Measurements from ENCODE around the gene NNT. TPM values are rescaled to one million over a fixed set of nuclear protein-coding genes. Genes with fewer than 3 reads are reported as not detected.
"Not testable (repeated sequence)": the region's sequence is repeated elsewhere in the genome, so short reads cannot be mapped to it uniquely, and the experiment has no call there.

NNT gene
- total RNA-seq, 6 donors from 2014 or later, result 18.5 to 63.6 (median 49.7) TPM

DNA sequence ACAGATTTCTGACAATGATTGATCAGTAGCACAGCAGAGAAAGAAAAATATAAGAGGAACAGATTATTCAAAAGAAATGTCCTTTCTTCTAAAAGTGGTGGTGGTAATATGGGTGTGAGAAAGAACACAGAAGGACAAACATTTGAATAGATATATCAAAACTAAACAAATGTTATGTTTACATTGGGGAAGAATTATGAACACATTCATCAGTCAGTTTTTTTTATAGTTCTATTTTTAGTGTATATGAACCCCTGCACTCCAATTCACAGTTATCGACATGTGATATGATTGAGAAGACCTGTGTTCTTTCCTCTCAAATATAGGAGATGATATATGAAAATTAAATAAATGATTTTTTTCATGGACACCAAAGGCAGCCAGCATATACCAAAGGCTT lies 128.6 kb downstream of the NNT start:
- no peak for ATAC-seq (ENCODE audit: low FRiP score in 2 of 2)
- 78 to 79% methylated on average over 1 of the region's 1 CpG for WGBS, 2 donors
- no peak for DNase-seq
- TF ChIP-seq CTCF (IDR thresholded peaks at IDR 0.05) (no peak), EP300 (IDR thresholded peaks at IDR 0.05) (no peak), POLR2AphosphoS5 (IDR thresholded peaks at IDR 0.05) (no peak), POLR2A (IDR thresholded peaks at IDR 0.05) (no peak)
- Histone ChIP-seq H3K27me3 (no peaks in the 10 kb centered on the region), H3K27ac (no peak overlapping the region), H3K36me3 (no peaks in the 10 kb centered on the region), H3K4me3 (no peak overlapping the region), H3K4me1 (no peaks in the 10 kb centered on the region), H3K9me3 (no peaks in the 10 kb centered on the region)

DNA sequence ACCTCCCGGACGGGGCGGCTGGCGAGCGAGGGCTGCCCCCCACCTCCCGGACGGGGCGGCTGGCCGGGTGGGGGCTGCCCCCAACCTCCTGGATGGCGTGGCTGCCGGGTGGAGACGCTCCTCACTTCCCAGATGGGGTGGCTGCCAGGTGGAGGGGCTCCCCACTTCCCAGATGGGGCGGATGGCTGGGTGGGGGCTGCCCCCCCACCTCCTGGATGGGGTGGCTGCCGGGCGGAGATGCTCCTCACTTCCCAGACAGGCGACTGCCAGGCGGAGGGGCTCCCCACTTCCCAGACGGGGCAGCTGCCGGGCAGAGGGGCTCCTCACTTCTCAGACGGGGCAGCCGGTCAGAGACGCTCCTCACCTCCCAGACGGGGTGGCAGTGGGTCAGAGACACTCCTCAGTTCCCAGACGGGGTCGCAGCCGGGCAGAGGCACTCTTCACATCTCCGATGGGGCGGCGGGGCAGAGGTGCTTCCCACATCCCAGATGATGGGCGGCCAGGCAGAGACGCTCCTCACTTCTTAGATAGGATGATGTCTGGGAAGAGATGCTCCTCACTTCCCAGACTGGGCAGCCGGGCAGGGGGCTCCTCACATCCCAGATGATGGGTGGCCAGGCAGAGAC lies 143.1 kb downstream of the NNT start:
- not testable (repeated sequence) for H3K4me1 ChIP-seq; H3K27me3 ChIP-seq; H3K36me3 ChIP-seq; H3K4me3 ChIP-seq; H3K9me3 ChIP-seq; H3K27ac ChIP-seq; ATAC-seq (ENCODE audit: low FRiP score in 2 of 2)
- DNase-seq, result peak in 1 of 2 donors; percentile 62
- WGBS, 2 donors, result 90 to 93% methylated on average over 3 to 28 of the region's 32 CpGs

GRCh38 chr5:43750809-43751208 lies 147.8 kb downstream of the NNT start:
- DNase-seq, result no peak
- Histone ChIP-seq H3K36me3 (no peaks in the 10 kb centered on the region), H3K9me3 (no peaks in the 10 kb centered on the region), H3K4me1 (no peaks in the 10 kb centered on the region), H3K4me3 (no peak overlapping the region), H3K27me3 (no peaks in the 10 kb centered on the region), H3K27ac (no peak overlapping the region)
- no peak for ATAC-seq (ENCODE audit: low FRiP score in 2 of 2)
- WGBS, 2 donors, result 88 to 89% methylated on average over 2 of the region's 2 CpGs
- TF ChIP-seq POLR2AphosphoS5 (IDR thresholded peaks at IDR 0.05) (no peak), POLR2A (IDR thresholded peaks at IDR 0.05) (no peak), CTCF (IDR thresholded peaks at IDR 0.05) (no peak), EP300 (IDR thresholded peaks at IDR 0.05) (no peak)

- no peaks in the 10 kb centered on the region for H3K36me3 ChIP-seq
- 88% methylated on average over 2 of the region's 2 CpGs; no CpG with 5 or more reads in 1 of the 2 donors for WGBS, 2 donors
- H3K27ac ChIP-seq, result no peak overlapping the region
- H3K4me3 ChIP-seq, result no peak overlapping the region
- no peaks in the 10 kb centered on the region for H3K27me3 ChIP-seq
- no peaks in the 10 kb centered on the region for H3K4me1 ChIP-seq
- ATAC-seq (ENCODE audit: low FRiP score in 2 of 2) (no peak), DNase-seq (no peak)
- TF ChIP-seq POLR2A (IDR thresholded peaks at IDR 0.05), result no peak
- TF ChIP-seq POLR2AphosphoS5 (IDR thresholded peaks at IDR 0.05), result no peak
- no peak for TF ChIP-seq EP300 (IDR thresholded peaks at IDR 0.05)
- no peak for TF ChIP-seq CTCF (IDR thresholded peaks at IDR 0.05)
- peaks cover 0 to 8% (median 2%) of the 10 kb centered on the region in 4 donors for H3K9me3 ChIP-seq
Measured at GRCh38 chr5:43753069-43753468, 150.1 kb downstream of the NNT start.

Other genes starting within 250 kb of the NNT start
- gene CCL28, start 190.8 kb upstream of the NNT start, total RNA-seq, result 1 to 10 TPM; 1.1 to 9.4 (median 6.0) TPM
- 10 to 100 TPM in 4 of 6 donors, 1 to 10 TPM in 2; 3.6 to 27.2 (median 12.3) TPM for gene TMEM267, start 119.3 kb upstream of the NNT start, total RNA-seq
- gene C5orf34, start 88.0 kb upstream of the NNT start, total RNA-seq, result 1 to 10 TPM in 4 of 6 donors, under 1 TPM in 2; 0.79 to 2.1 (median 1.1) TPM
- 10 to 100 TPM; 44.9 to 81.0 (median 67.2) TPM for gene PAIP1, start 46.1 kb upstream of the NNT start, total RNA-seq